Liver (tissue), 9 donors: ENCODE measurements around the gene KISS1. TPM values are rescaled to one million over a fixed set of nuclear protein-coding genes. Genes with fewer than 3 reads are reported as not detected.

Experiments used
- DNase-seq: peaks from one replicate; pipeline ENCODE4 v3.0.0-alpha.2; 2017; ENCODE audit warnings: low spot score
- H3K27ac ChIP-seq, 2 donors: one replicate each; pipeline ENCODE4 v1.7.0; 2013; ENCODE audit warnings: inconsistent platforms in 2 of 2, low read length in 2 of 2, control low read depth in 1 of 2, low read depth in 1 of 2, mild to moderate bottlenecking in 1 of 2
- H3K27me3 ChIP-seq, 4 donors: one replicate each; pipeline versions ENCODE4 v1.6.1 to v1.7.0; 2013; ENCODE audit warnings: low read length in 3 of 4, inconsistent platforms in 1 of 4, mild to moderate bottlenecking in 1 of 4, moderate library complexity in 1 of 4; ENCODE audit not compliant: control insufficient read depth in 4 of 4, insufficient read depth in 4 of 4
- H3K36me3 ChIP-seq, 4 donors: one replicate each; pipeline versions ENCODE4 v1.6.1 to v1.7.0; 2013; ENCODE audit warnings: low read length in 3 of 4, mild to moderate bottlenecking in 3 of 4, low read depth in 1 of 4, moderate library complexity in 1 of 4; ENCODE audit not compliant: control insufficient read depth in 4 of 4, insufficient read depth in 3 of 4
- H3K4me1 ChIP-seq, 4 donors: one replicate each; pipeline versions ENCODE4 v1.6.1 to v1.7.0; 2013; ENCODE audit warnings: low read length in 3 of 4, mild to moderate bottlenecking in 3 of 4, moderate library complexity in 1 of 4; ENCODE audit not compliant: control insufficient read depth in 4 of 4, insufficient read depth in 4 of 4
- H3K4me3 ChIP-seq, 3 donors: one replicate each; pipeline versions ENCODE4 v1.6.1 to v1.7.0; 2013; ENCODE audit warnings: low read length in 3 of 3, control low read depth in 1 of 3, low read depth in 1 of 3, mild to moderate bottlenecking in 1 of 3
- H3K9ac ChIP-seq, 2 donors: one replicate each; pipeline ENCODE4 v1.7.0; 2013; ENCODE audit warnings: low read length in 2 of 2, mild to moderate bottlenecking in 2 of 2, moderate library complexity in 2 of 2, control low read depth in 1 of 2, low read depth in 1 of 2
- H3K9me3 ChIP-seq, 4 donors: one replicate each; pipeline versions ENCODE4 v1.6.1 to v1.7.0; 2013; ENCODE audit warnings: low read length in 3 of 4; ENCODE audit not compliant: control insufficient read depth in 4 of 4
- ATF3 ChIP-seq: IDR thresholded peaks from 2 replicates; pipeline ENCODE4 v1.6.1; 2016; ENCODE audit warnings: antibody characterized with exemption
- CTCF ChIP-seq: fragments of 150-350 bp; IDR thresholded peaks from 2 replicates; pipeline ENCODE4 v1.5.1; 2017; ENCODE audit warnings: improper control_type of control experiment, low read depth, low read length; ENCODE audit not compliant: missing input control
- EGR1 ChIP-seq, 2 donors: IDR thresholded peaks; 2 replicates each; pipeline ENCODE4 v1.6.1; 2016 to 2018; ENCODE audit warnings: antibody characterized with exemption in 2 of 2, low read depth in 2 of 2
- FOXA1 ChIP-seq: IDR thresholded peaks from 2 replicates; pipeline ENCODE4 v1.6.1; 2016; ENCODE audit warnings: antibody characterized with exemption
- FOXA2 ChIP-seq: IDR thresholded peaks from 2 replicates; pipeline ENCODE4 v1.6.1; 2016; ENCODE audit warnings: antibody characterized with exemption
- GABPA ChIP-seq, 2 donors: IDR thresholded peaks in 1 of 2; conservative IDR thresholded peaks in 1 of 2; 2 replicates each; pipeline ENCODE4 v1.6.1; 2016; ENCODE audit warnings: antibody characterized with exemption in 2 of 2, mild to moderate bottlenecking in 1 of 2, moderate library complexity in 1 of 2
- HNF4A ChIP-seq, 2 donors: conservative IDR thresholded peaks; 2 replicates each; pipeline ENCODE4 v1.6.1; 2016; ENCODE audit warnings: antibody characterized with exemption in 2 of 2, mild to moderate bottlenecking in 2 of 2
- HNF4G ChIP-seq: IDR thresholded peaks from 2 replicates; pipeline ENCODE4 v1.6.1; 2016; ENCODE audit warnings: antibody characterized with exemption
- JUND ChIP-seq, 2 donors: IDR thresholded peaks; 2 replicates each; pipeline ENCODE4 v1.6.1; 2016; ENCODE audit warnings: antibody characterized with exemption in 2 of 2
- MAX ChIP-seq: IDR thresholded peaks from 2 replicates; pipeline ENCODE4 v1.6.1; 2016; ENCODE audit warnings: antibody characterized with exemption
- NR2F2 ChIP-seq: IDR thresholded peaks from 2 replicates; pipeline ENCODE4 v1.6.1; 2016; ENCODE audit warnings: antibody characterized with exemption
- RAD21 ChIP-seq, 2 donors: IDR thresholded peaks; 2 replicates each; pipeline ENCODE4 v1.6.1; 2016; ENCODE audit warnings: antibody characterized with exemption in 2 of 2, mild to moderate bottlenecking in 2 of 2
- REST ChIP-seq: IDR thresholded peaks from 2 replicates; pipeline ENCODE4 v1.6.1; 2016; ENCODE audit warnings: antibody characterized with exemption, mild to moderate bottlenecking
- RXRA ChIP-seq, 2 donors: IDR thresholded peaks; 2 replicates each; pipeline ENCODE4 v1.6.1; 2017 to 2018; ENCODE audit warnings: antibody characterized with exemption in 2 of 2, mild to moderate bottlenecking in 1 of 2
- SP1 ChIP-seq: IDR thresholded peaks from 2 replicates; pipeline ENCODE4 v1.6.1; 2018; ENCODE audit warnings: antibody characterized with exemption, mild to moderate bottlenecking
- TAF1 ChIP-seq: conservative IDR thresholded peaks from 2 replicates; pipeline ENCODE4 v1.6.1; 2016; ENCODE audit warnings: antibody characterized with exemption, mild to moderate bottlenecking
- YY1 ChIP-seq: IDR thresholded peaks from 2 replicates; pipeline ENCODE4 v1.6.1; 2016; ENCODE audit warnings: antibody characterized with exemption, mild to moderate bottlenecking
- ZBTB33 ChIP-seq: IDR thresholded peaks from 2 replicates; pipeline ENCODE4 v1.6.1; 2016; ENCODE audit warnings: antibody characterized with exemption
- WGBS: extraction: QIAGEN DNeasy Blood & Tissue Kit; methylation state at CpG from one replicate; pipeline ENCODE4 v1.1.7; 2013; 5-methylcytosine and 5-hydroxymethylcytosine counted together
- polyA plus RNA-seq, 2 donors: library from polyadenylated mRNA; stranded (reverse) in 1 of 2; unstranded in 1 of 2; fragments of 200-250 nt in 1 of 2; fragments of >200 nt in 1 of 2; fragmentation: Nextera tagmentation in 1 of 2; extraction: Ambion mirVana in 1 of 2; gene quantifications; one replicate each; pipeline versions ENCODE4 v1.2.1 to v1.2.3, GENCODE V29; 2013 to 2015
- total RNA-seq, 2 donors: library from RNA; depleted of rRNA; stranded (reverse); fragments of >200 nt; gene quantifications; one replicate each; pipeline ENCODE4 v1.2.3, GENCODE V29; 2014
- donor health status: healthy.
- donor health status: healthy.
- donor health status: healthy.
- donor health status: healthy.
- donor health status: healthy.

The KISS1 gene
- total and polyA plus RNA-seq, 4 donors: 0.50 to 1.4 TPM; not detected in 2

GRCh38 chr1:204222006-204222763, 25.9 kb upstream of the KISS1 start:
- Histone ChIP-seq H3K4me1 (peaks cover 4 to 23% (median 16%) of the 10 kb centered on the region in 4 donors), H3K36me3 (peaks cover 0 to 19% (median 9%) of the 10 kb centered on the region in 4 donors), H3K27ac (peak overlapping the region in 1 of 2 donors; percentile 18), H3K4me3 (no peak overlapping the region), H3K27me3 (no peaks in the 10 kb centered on the region), H3K9ac (no peak overlapping the region), H3K9me3 (no peaks in the 10 kb centered on the region)
- DNase-seq: no peak
- 90% methylated on average over 8 of the region's 8 CpGs for WGBS
- TF ChIP-seq FOXA1 (no peak), ZBTB33 (no peak), SP1 (no peak), RAD21 (IDR thresholded peaks at IDR 0.05) (no peak), CTCF (no peak), MAX (no peak), EGR1 (IDR thresholded peaks at IDR 0.05; ENCODE audit: low read depth in 2 of 2) (no peak), ATF3 (no peak), FOXA2 (no peak), YY1 (no peak), GABPA (IDR thresholded peaks at IDR 0.05 in 1 of 2, conservative IDR thresholded peaks at IDR 0.05 in 1 of 2) (no peak), RXRA (IDR thresholded peaks at IDR 0.05) (no peak), TAF1 (no peak), HNF4A (conservative IDR thresholded peaks at IDR 0.05) (no peak), REST (no peak), HNF4G (no peak), JUND (IDR thresholded peaks at IDR 0.05) (no peak), NR2F2 (no peak)
